ENCODE measurements around the gene CLEC9A.

The CLEC9A gene

GRCh38 chr12:10073261-10073660 is 42.8 kb downstream of the CLEC9A start:
- no peak for DNase-seq (ENCODE audit: insufficient read length, low spot score)
- TF ChIP-seq, protein P1, sequence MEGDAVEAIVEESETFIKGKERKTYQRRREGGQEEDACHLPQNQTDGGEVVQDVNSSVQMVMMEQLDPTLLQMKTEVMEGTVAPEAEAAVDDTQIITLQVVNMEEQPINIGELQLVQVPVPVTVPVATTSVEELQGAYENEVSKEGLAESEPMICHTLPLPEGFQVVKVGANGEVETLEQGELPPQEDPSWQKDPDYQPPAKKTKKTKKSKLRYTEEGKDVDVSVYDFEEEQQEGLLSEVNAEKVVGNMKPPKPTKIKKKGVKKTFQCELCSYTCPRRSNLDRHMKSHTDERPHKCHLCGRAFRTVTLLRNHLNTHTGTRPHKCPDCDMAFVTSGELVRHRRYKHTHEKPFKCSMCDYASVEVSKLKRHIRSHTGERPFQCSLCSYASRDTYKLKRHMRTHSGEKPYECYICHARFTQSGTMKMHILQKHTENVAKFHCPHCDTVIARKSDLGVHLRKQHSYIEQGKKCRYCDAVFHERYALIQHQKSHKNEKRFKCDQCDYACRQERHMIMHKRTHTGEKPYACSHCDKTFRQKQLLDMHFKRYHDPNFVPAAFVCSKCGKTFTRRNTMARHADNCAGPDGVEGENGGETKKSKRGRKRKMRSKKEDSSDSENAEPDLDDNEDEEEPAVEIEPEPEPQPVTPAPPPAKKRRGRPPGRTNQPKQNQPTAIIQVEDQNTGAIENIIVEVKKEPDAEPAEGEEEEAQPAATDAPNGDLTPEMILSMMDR (IDR thresholded peaks at IDR 0.05; ENCODE audit: insufficient read depth, missing control alignments): no peak
- no peak for FAIRE-seq

DNA sequence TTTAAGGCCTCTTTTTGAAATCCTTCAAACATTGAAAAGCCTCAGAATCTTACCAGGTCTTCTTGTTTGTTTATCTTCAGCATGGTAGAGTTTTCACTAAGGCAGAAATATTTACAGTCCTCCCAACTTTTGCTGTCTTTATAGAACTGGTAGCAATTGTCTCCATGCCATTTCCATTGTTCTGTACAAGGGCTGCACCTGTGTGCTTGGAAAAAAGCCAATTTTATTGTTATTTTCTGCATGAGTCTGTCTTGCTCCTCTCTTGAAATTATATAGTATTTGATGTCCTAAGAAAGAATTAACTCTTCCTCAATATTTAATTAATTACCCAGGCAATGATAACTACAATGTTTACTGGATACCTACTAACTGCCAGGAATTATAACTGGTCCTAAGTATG is 45.0 kb downstream of the CLEC9A start:
- DNase-seq (ENCODE audit: insufficient read length, low spot score): no peak
- TF ChIP-seq, protein P1 (IDR thresholded peaks at IDR 0.05; ENCODE audit: insufficient read depth, missing control alignments): no peak
- no peak for FAIRE-seq

DNA sequence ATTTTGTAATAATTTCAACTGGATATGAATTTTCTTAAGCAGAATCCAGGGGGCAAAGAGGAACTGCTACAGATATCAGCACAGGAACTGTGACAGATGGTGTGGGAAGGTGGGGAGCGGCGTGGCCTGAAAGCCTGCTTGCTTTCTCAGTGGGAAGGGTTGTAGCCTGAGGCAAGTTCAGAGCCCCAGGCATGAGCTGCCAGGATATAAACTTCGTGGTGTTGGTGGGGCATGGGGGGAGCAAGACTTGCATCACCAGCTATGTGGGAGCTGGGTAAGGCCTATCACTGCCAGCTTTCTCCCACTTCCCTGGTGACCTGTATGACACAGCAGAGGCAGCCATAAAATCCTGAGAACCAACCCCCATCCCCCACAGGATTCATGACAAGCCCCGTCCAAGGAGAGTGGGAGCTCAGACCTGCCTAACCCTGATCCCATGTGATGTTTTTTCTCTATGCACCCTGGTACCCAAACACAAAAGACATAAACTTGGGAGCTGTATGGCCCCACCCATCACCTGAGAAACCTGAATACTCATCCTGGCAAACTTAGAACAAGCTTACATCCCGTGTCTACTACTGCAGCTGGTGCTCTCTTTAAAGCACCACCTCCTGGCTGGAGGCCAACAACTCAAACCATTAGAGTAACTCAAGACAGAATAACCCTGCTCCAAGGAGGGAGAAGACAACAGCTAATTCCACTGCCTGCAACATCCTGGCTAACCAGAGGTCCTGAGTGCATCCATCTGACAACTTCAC is 51.8 kb downstream of the CLEC9A start:
- DNase-seq (ENCODE audit: insufficient read length, low spot score) (no peak), FAIRE-seq (no peak)

GRCh38 chr12:10084733-10085132 is 54.3 kb downstream of the CLEC9A start:
- DNase-seq (ENCODE audit: insufficient read length, low spot score): no peak
- TF ChIP-seq, protein P1 (IDR thresholded peaks at IDR 0.05; ENCODE audit: insufficient read depth, missing control alignments): no peak
- FAIRE-seq: no peak

More for the DNA sequence above, 51.8 kb downstream of the CLEC9A start:
- TF ChIP-seq, protein P1 (IDR thresholded peaks at IDR 0.05; ENCODE audit: insufficient read depth, missing control alignments): no peak

DNA sequence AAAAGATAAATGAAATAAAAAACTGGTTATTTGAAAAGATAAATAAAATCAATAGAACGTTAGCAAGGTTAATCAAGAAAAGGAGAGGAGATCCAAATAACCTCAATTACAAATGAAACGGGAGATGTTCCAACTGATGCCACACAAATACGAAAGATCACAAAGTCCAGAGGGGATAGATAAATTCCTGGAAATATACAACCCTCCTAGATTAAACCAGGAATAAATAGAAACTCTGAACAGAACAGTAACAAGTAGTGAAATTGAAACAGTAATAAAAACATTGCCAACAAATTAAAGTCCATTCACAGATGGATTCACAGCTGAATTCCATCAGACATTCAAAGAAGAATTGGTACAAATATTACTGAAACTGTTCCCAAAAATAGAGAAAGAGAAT is 55.9 kb downstream of the CLEC9A start:
- FAIRE-seq (no peak), DNase-seq (ENCODE audit: insufficient read length, low spot score) (no peak)
- TF ChIP-seq, protein P1 (IDR thresholded peaks at IDR 0.05; ENCODE audit: insufficient read depth, missing control alignments): no peak

DNA sequence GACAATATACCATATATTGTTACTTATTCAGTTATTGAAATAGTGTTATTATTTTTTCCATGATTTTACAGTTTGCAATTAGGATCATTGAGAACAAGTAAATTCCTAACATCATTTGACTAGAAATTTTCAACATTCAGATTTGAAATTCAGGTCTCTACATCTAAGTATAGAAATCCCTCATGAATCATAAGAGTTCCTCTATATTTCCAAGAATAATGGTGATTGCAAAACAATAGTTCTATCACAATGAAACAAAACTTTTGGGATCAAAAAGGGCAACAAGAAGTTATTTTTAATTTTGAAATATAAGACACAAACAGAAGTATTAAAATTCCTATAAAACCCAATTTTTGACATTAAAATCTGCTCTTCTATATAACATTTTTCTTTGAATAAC is 57.5 kb downstream of the CLEC9A start:
- TF ChIP-seq, protein P1 (IDR thresholded peaks at IDR 0.05; ENCODE audit: insufficient read depth, missing control alignments): no peak
- FAIRE-seq: no peak
- DNase-seq (ENCODE audit: insufficient read length, low spot score): no peak
